Measurements from ENCODE around the gene PAFAH2. TPM values are rescaled to one million over a fixed set of nuclear protein-coding genes. Genes with fewer than 3 reads are reported as not detected.

PAFAH2 gene
- total RNA-seq, 1 experiment from 2014 or later: 16.1 TPM

Other genes with a start within 250 kb of the PAFAH2 start
- 35.5 and 43.1 TPM in 2 replicates for gene SELENON, start 197.9 kb downstream of the PAFAH2 start, total RNA-seq (2014; rRNA removed)
- 47.4 and 53.7 TPM in 2 replicates for gene MTFR1L, start 178.1 kb downstream of the PAFAH2 start, total RNA-seq (2014; rRNA removed)
- 9.5 and 9.7 TPM in 2 replicates for gene AUNIP, start 138.6 kb downstream of the PAFAH2 start, total RNA-seq (2014; rRNA removed)
- gene PAQR7, start 122.4 kb downstream of the PAFAH2 start, total RNA-seq (2014; rRNA removed): 8.5 and 9.6 TPM in 2 replicates
- 253 and 288 TPM in 2 replicates for gene STMN1, start 91.6 kb downstream of the PAFAH2 start, total RNA-seq (2014; rRNA removed)
- gene EXTL1, start 23.7 kb upstream of the PAFAH2 start, total RNA-seq (2014; rRNA removed): 1.0 and 1.2 TPM in 2 replicates
- not detected in 2 replicates for gene SLC30A2, start 48.1 kb upstream of the PAFAH2 start, total RNA-seq (2014; rRNA removed)
- not detected in 2 replicates for gene TRIM63, start 69.6 kb upstream of the PAFAH2 start, total RNA-seq (2014; rRNA removed)
- gene PDIK1L, start 113.8 kb upstream of the PAFAH2 start, total RNA-seq (2014; rRNA removed): 2.9 and 3.0 TPM in 2 replicates
- gene FAM110D, start 161.0 kb upstream of the PAFAH2 start, total RNA-seq (2014; rRNA removed): not detected in 2 replicates
- gene C1orf232, start 170.9 kb upstream of the PAFAH2 start, total RNA-seq (2014; rRNA removed): not detected in 2 replicates
- 26.5 and 30.4 TPM in 2 replicates for gene ZNF593, start 171.8 kb upstream of the PAFAH2 start, total RNA-seq (2014; rRNA removed)
- gene ZNF593OS, start 173.8 kb upstream of the PAFAH2 start, total RNA-seq (2014; rRNA removed): not detected in 2 replicates
- gene CNKSR1, start 179.4 kb upstream of the PAFAH2 start, total RNA-seq (2014; rRNA removed): 0.23 TPM in 1 of 2 replicates, not detected in the other
- not detected in 2 replicates for gene CATSPER4, start 192.5 kb upstream of the PAFAH2 start, total RNA-seq (2014; rRNA removed)
- 17.8 and 20.8 TPM in 2 replicates for gene CEP85, start 236.1 kb upstream of the PAFAH2 start, total RNA-seq (2014; rRNA removed)